Measurements from ENCODE around the gene DAZ1. TPM values are rescaled to one million over a fixed set of nuclear protein-coding genes. Genes with fewer than 3 reads are reported as not detected.

The DAZ1 gene, protein sequence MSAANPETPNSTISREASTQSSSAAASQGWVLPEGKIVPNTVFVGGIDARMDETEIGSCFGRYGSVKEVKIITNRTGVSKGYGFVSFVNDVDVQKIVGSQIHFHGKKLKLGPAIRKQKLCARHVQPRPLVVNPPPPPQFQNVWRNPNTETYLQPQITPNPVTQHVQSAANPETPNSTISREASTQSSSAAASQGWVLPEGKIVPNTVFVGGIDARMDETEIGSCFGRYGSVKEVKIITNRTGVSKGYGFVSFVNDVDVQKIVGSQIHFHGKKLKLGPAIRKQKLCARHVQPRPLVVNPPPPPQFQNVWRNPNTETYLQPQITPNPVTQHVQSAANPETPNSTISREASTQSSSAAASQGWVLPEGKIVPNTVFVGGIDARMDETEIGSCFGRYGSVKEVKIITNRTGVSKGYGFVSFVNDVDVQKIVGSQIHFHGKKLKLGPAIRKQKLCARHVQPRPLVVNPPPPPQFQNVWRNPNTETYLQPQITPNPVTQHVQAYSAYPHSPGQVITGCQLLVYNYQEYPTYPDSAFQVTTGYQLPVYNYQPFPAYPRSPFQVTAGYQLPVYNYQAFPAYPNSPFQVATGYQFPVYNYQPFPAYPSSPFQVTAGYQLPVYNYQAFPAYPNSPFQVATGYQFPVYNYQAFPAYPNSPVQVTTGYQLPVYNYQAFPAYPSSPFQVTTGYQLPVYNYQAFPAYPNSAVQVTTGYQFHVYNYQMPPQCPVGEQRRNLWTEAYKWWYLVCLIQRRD
- total RNA-seq, result not detected in 2 replicates

GRCh38 chrY:23198908-23199307, at the start of gene DAZ1:
DAZ1 (minus strand) TSS chrY:23199008; CDS start chrY:23198800, 208 bp downstream.

GRCh38 chrY:23219233-23219632, 20.4 kb upstream of the DAZ1 start, which contains the start of gene DAZ2:
DAZ2 (plus strand) TSS chrY:23219533; CDS start chrY:23219741, 208 bp downstream.

Other genes with a start within 250 kb of the DAZ1 start
- gene BPY2, start 214.7 kb downstream of the DAZ1 start, total RNA-seq, result not detected in 2 replicates
- not detected in 2 replicates for gene DAZ2, start 20.5 kb upstream of the DAZ1 start, total RNA-seq

Data from aortic smooth muscle cell (primary cell).